GM18951 (cell line): ENCODE data around the gene USP34.
"Not testable (repeated sequence)": the region's sequence is repeated elsewhere in the genome, so short reads cannot be mapped to it uniquely, and the experiment has no call there.

Experiments
- POLR2A ChIP-seq: IDR thresholded peaks from 4 replicates; pipeline ENCODE4 v1.6.1; 2011; ENCODE audit warnings: mild to moderate bottlenecking; ENCODE audit not compliant: insufficient read length, insufficient read depth; ENCODE audit errors: extremely low read depth
- in situ Hi-C: fragments of 300-500 bp; cut with MboI; formaldehyde crosslinking; loops from one replicate; pipeline ENCODE4 v1.12.0; 2022; ENCODE audit warnings: low sequenced_read_pairs, mixed read lengths, inconsistent platforms; ENCODE audit not compliant: unreplicated experiment

Gene USP34

GRCh38 chr2:61470965-61471904 is at the start of gene USP34:
TSS of gene USP34 (minus strand) at chr2:61471087. CDS start at chr2:61470692, 395 bp downstream.
- in situ Hi-C loops: no loop called here
- TF ChIP-seq POLR2A: peak; percentile 91

GRCh38 chr2:61520261-61520660 is 49.4 kb upstream of the USP34 start:
- in situ Hi-C loops: no loop called here
- TF ChIP-seq POLR2A: no peak

GRCh38 chr2:61512768-61513398 is 42.0 kb upstream of the USP34 start:
- in situ Hi-C loops: no loop called here
- no peak for TF ChIP-seq POLR2A

GRCh38 chr2:61510674-61511671 is 40.1 kb upstream of the USP34 start:
- in situ Hi-C loops: no loop called here
- no peak for TF ChIP-seq POLR2A

GRCh38 chr2:61504949-61505348 is 34.1 kb upstream of the USP34 start:
- in situ Hi-C loops: no loop called here
- no peak for TF ChIP-seq POLR2A

- TF ChIP-seq POLR2A: no peak
- in situ Hi-C loops: no loop called here
Measured at GRCh38 chr2:61499060-61499459, 28.2 kb upstream of the USP34 start.

- TF ChIP-seq POLR2A: no peak
- in situ Hi-C loops: no loop called here
Measured at GRCh38 chr2:61493523-61493942, 22.6 kb upstream of the USP34 start.

- in situ Hi-C loops: no loop called here
Measured at GRCh38 chr2:61492476-61492875, 21.6 kb upstream of the USP34 start.

GRCh38 chr2:61485281-61485680 is 14.4 kb upstream of the USP34 start:
- in situ Hi-C loops: no loop called here
- no peak for TF ChIP-seq POLR2A

More at GRCh38 chr2:61492476-61492875, 21.6 kb upstream of the USP34 start:
- TF ChIP-seq POLR2A: no peak

GRCh38 chr2:61478086-61478485 is 7.2 kb upstream of the USP34 start:
- in situ Hi-C loops: no loop called here
- TF ChIP-seq POLR2A: no peak

- in situ Hi-C loops: not testable (repeated sequence)
Measured at GRCh38 chr2:61476929-61477589, 6.2 kb upstream of the USP34 start.
